ENCODE data around the gene CEBPG.

Gene CEBPG

GRCh38 chr19:33343301-33343700, 30.2 kb upstream of the CEBPG start:
- CTCF ChIA-PET: no interaction called here
- no peak overlapping the region for H3K27ac ChIP-seq
- no peak for DNase-seq (ENCODE audit: low spot score)
- POLR2A ChIA-PET (ENCODE audit: low non-redundant PET): no interaction called here
- TF ChIP-seq CTCF (conservative IDR thresholded peaks at IDR 0.05; ENCODE audit: low read depth): no peak

DNA sequence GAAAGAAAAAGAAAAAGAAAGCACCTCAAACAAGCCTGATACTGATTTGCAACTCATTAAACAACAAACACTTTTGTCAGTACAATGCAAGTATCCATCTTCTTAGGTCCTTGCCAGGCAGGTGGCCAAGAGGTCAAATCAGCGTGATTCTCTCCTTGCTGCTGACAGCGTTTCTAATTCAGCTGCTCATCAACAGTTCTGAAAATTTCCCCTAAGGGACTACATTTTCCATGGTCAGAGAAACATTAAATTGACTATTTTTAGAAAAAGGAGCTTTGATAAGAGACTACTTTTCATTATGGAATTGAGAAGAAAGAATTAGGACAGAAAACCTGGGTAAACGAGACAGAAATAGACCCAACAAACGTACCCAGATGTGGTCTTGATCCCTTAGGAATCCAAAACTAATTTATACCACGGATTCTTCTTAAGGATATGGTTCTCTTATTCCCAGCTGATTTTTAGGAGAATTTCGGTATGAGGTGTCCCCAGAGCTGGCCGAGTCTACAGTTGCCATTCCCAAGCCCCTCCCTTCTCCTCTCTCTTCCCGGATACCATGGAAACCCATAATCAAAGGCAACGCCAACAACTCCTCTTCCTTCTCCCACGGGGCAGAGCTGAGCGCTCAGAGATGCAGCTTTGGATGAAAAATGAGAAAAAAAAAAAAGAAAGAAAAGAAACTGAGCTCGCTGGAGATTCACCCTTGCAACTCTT, 29.5 kb upstream of the CEBPG start:
- CTCF ChIA-PET: no interaction called here
- DNase-seq (ENCODE audit: low spot score): no peak
- POLR2A ChIA-PET (ENCODE audit: low non-redundant PET): no interaction called here
- TF ChIP-seq CTCF (conservative IDR thresholded peaks at IDR 0.05; ENCODE audit: low read depth): no peak
- no peak overlapping the region for H3K27ac ChIP-seq

GRCh38 chr19:33344573-33344925, 29.0 kb upstream of the CEBPG start:
- TF ChIP-seq CTCF (conservative IDR thresholded peaks at IDR 0.05; ENCODE audit: low read depth): no peak
- ChIA-PET CTCF (no interaction called here), POLR2A (ENCODE audit: low non-redundant PET) (no interaction called here)
- no peak for DNase-seq (ENCODE audit: low spot score)
- no peak overlapping the region for H3K27ac ChIP-seq

- POLR2A ChIA-PET (ENCODE audit: low non-redundant PET): no interaction called here
- DNase-seq (ENCODE audit: low spot score): no peak
- CTCF ChIA-PET: no interaction called here
- TF ChIP-seq CTCF (conservative IDR thresholded peaks at IDR 0.05; ENCODE audit: low read depth): no peak
- H3K27ac ChIP-seq: no peak overlapping the region
Observed at GRCh38 chr19:33345163-33345562, 28.3 kb upstream of the CEBPG start.

- H3K27ac ChIP-seq: no peak overlapping the region
- CTCF ChIA-PET: no interaction called here
- TF ChIP-seq CTCF (conservative IDR thresholded peaks at IDR 0.05; ENCODE audit: low read depth): no peak
- DNase-seq (ENCODE audit: low spot score): no peak
- POLR2A ChIA-PET (ENCODE audit: low non-redundant PET): no interaction called here
Observed at GRCh38 chr19:33346665-33347064, 26.8 kb upstream of the CEBPG start.

- ChIA-PET CTCF (no interaction called here), POLR2A (ENCODE audit: low non-redundant PET) (no interaction called here)
- DNase-seq (ENCODE audit: low spot score): no peak
- TF ChIP-seq CTCF (conservative IDR thresholded peaks at IDR 0.05; ENCODE audit: low read depth): no peak
- H3K27ac ChIP-seq: no peak overlapping the region
Observed at GRCh38 chr19:33347300-33347699, 26.2 kb upstream of the CEBPG start.
